Daoy (cell line): ENCODE measurements around the gene HINFP. TPM values are rescaled to one million over a fixed set of nuclear protein-coding genes. Genes with fewer than 3 reads are reported as not detected.

ENCODE experiments used
- DNase-seq: peaks from one replicate; pipeline ENCODE4 v3.0.0-alpha.2; 2015; ENCODE audit warnings: low read depth
- total RNA-seq: library from RNA; depleted of rRNA; stranded (reverse); fragments of >200 nt; shearing (Covaris generic); gene quantifications from 2 replicates; pipeline ENCODE4 v1.2.3, GENCODE V29; 2014; rRNA removed

Gene HINFP, protein sequence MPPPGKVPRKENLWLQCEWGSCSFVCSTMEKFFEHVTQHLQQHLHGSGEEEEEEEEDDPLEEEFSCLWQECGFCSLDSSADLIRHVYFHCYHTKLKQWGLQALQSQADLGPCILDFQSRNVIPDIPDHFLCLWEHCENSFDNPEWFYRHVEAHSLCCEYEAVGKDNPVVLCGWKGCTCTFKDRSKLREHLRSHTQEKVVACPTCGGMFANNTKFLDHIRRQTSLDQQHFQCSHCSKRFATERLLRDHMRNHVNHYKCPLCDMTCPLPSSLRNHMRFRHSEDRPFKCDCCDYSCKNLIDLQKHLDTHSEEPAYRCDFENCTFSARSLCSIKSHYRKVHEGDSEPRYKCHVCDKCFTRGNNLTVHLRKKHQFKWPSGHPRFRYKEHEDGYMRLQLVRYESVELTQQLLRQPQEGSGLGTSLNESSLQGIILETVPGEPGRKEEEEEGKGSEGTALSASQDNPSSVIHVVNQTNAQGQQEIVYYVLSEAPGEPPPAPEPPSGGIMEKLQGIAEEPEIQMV
- 14.4 and 28.8 TPM in 2 replicates for total RNA-seq

- peak; percentile 99 for DNase-seq
These were observed at the start of gene HINFP for GRCh38 chr11:119121008-119121810. HINFP (plus strand) TSS chr11:119121580; CDS start chr11:119126945, 5,365 bp downstream.

DNA sequence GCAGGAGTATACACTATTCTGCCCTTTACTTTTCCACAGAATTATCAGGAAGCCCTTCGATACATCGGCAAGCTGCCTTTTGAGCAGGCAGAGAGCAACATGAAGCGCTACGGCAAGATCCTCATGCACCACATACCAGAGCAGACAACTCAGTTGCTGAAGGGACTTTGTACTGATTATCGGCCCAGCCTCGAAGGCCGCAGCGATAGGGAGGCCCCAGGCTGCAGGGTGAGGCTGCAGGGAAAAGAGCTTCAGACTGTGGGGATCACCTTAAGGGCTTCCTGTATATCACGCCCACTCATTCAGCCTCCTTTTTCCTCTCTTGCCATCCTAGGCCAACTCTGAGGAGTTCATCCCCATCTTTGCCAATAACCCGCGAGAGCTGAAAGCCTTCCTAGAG lies 43.5 kb upstream of the HINFP start:
- no peak for DNase-seq

- no peak for DNase-seq
These were observed 42.5 kb upstream of the HINFP start for GRCh38 chr11:119078675-119079420.

DNA sequence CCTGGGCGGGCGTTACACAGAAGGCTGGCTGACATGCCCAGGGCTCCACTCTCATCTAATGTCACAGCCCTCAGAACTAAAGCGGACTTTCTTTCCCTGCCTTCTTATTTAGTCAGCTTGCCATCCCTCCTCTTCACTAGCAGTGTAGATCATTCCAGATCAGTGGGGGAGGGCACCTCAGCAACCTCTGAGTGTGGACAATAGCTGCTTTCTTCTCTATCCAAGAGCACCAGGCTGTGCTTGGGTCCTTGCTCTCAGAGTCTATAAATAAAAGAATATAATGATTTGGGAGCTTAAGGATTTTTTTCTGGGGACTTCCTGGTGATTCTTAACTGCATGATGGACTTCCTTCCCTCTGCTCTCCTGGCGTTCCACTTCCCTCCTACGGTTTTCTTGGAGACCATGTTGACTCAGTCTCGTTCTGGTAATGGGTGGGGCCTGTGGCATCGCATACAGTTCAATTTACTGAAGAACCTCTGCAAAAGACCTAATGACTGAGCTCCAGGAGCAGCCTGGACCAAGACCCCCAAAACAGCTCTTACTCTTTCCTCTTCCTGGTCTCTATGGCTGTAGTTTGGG lies 39.6 kb upstream of the HINFP start:
- DNase-seq, result no peak

GRCh38 chr11:119084663-119085436 lies 36.5 kb upstream of the HINFP start, which contains the start of gene HMBS:
HMBS (plus strand) TSS chr11:119084881; CDS start chr11:119085034, 153 bp downstream.
- peak; percentile 96 for DNase-seq

DNA sequence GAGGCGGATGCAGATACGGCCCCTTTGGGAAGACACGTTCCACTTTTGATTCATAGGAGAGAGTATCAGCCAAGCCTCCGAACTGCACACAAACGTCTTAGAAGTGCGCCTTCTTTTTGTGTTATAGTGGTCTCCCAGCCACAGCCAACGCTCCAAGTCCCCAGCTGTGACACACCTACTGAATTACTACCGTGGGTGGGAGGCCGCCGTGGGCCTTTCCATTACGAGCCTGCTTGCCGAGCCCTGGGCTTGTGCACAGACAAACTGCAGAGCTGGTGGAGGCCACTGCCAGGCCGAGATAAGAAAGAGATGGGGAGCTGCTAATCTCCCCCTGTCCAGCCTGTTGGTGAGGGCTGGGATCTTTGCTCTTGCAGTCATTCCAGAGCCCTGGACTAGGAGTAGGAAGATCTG lies 35.9 kb upstream of the HINFP start:
- DNase-seq, result no peak

DNA sequence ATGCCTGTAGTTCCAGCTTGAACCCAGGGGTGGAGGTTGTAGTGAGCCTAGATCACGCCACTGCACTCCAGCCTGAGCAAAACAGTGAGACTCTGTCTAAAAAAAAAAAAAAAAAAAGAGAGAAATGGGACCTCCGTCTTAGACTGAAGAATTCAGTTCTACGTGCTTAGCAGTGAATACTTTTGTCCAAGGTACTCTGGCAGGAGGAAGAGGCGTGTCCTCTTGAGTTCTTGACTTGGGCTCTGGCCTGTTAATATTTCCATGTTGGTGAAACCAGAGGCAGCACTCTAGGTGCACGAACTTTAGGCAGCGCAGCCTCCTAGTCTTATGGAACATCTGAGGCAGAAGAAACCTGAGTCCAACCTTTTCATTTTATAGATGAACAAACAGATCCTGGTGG lies 34.3 kb upstream of the HINFP start:
- no peak for DNase-seq

- DNase-seq, result no peak
These were observed 33.6 kb upstream of the HINFP start for GRCh38 chr11:119087747-119088241.

DNA sequence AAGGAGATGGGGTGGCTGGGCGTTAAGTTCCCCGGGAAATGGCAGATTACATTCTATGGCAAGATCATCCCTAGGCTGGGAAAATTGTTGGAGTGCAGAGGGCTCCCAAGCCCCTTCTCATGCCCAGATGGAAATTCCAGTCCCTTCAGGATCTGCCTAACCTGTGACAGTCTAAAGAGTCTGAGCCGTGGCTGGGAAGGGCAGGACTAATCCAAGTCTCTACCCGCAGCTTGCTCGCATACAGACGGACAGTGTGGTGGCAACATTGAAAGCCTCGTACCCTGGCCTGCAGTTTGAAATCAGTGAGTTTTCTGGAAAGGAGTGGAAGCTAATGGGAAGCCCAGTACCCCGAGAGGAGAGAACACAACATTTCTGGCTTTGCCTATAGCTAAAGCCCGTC lies 33.0 kb upstream of the HINFP start:
- no peak for DNase-seq

- DNase-seq, result no peak
These were observed 32.1 kb upstream of the HINFP start for GRCh38 chr11:119089319-119089718.

DNA sequence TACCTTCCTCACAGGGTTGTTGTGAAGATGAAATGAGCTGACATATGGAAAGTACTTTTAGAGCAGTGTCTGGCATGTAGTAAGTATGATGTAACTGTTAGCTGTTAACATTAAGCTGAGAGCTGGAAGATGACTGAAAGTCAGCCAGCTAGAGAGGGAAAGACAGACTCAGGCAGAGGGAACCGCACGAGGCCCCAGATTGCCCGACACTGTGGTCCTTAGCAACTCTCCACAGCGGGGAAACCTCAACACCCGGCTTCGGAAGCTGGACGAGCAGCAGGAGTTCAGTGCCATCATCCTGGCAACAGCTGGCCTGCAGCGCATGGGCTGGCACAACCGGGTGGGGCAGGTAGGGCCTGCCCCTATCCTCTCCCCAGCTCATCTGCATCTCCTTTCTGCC lies 30.2 kb upstream of the HINFP start:
- no peak for DNase-seq

DNA sequence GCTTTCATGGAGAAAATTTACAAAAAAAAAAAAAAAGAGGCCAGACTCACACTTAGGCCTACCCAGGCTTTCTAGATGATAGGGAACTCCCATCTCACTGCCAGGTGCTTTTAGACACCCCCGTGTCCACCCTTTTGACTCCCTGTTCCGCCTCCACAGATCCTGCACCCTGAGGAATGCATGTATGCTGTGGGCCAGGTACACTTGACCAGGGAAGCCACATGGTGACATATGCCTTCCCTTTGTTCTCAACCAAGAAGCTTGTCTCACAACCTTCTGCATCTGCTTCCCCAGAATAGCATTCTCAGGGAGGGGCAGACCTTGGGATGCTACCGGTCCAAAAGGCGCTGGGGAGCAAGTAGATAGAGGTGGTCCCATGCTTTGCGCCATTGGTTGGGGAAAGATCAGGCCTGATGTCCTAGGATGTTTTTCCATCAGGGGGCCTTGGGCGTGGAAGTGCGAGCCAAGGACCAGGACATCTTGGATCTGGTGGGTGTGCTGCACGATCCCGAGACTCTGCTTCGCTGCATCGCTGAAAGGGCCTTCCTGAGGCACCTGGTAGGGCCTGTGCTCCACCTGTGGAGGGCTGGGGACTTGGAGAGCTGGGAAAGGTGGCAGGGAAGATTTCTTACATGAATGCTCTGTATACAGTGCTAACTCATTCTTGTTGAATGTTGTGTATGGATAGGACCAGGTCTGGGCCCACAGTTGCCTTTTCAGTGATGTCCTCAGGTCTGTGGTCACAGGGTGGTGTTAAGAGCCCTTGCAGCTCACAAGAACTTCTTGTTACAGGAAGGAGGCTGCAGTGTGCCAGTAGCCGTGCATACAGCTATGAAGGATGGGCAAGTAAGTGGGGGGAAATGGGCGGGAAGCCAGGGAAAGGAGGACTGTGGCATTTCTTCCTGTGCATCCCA lies 29.2 kb upstream of the HINFP start:
- DNase-seq, result no peak

GRCh38 chr11:119092880-119093842 lies 28.2 kb upstream of the HINFP start:
- DNase-seq, result no peak

DNA sequence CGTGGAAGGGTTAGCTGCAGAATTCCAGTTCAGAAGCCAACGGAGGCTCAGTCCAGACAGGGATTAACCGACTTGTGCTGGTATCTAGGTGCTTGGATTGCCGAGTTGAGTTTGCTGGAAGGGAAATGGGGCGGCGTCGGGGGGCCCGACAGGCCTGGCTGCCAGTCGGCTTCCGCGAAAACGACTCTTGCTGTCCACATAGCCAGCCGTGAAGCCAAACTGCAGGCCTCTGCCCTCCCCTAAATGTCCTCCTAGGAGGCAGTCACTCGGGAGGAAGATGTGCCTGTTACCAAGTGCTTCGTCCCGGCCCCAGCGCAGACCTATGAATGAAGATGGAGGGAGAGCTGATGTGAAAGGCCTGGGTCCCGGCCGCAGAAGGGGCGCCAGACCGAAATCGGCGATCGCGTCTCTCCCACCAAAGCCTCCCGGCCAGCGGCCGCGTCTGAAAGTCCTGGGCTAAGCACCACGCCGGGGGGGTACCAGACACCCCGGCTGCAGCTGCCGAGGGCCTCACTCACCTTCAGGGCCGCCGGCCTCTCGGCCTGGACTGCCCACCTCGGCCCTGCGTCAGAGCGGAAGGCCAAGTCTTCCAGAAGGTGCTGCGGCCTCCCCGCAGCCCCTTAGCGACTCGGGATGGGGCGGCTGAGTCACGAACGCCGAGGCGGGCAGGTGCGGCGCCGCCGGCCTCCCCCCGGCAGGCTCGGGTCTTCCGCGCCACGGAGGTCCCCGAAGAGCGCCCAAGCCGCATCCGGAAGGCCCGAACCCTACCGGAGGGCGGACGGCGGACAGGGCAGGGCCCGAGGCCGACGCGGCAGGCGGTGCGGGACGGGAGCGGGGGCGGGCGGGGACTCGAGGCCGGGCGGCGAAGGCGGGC lies 27.2 kb upstream of the HINFP start:
- DNase-seq, result peak; percentile 41

- DNase-seq, result peak; percentile 84
These were observed 26.6 kb upstream of the HINFP start for GRCh38 chr11:119094816-119095065.

DNA sequence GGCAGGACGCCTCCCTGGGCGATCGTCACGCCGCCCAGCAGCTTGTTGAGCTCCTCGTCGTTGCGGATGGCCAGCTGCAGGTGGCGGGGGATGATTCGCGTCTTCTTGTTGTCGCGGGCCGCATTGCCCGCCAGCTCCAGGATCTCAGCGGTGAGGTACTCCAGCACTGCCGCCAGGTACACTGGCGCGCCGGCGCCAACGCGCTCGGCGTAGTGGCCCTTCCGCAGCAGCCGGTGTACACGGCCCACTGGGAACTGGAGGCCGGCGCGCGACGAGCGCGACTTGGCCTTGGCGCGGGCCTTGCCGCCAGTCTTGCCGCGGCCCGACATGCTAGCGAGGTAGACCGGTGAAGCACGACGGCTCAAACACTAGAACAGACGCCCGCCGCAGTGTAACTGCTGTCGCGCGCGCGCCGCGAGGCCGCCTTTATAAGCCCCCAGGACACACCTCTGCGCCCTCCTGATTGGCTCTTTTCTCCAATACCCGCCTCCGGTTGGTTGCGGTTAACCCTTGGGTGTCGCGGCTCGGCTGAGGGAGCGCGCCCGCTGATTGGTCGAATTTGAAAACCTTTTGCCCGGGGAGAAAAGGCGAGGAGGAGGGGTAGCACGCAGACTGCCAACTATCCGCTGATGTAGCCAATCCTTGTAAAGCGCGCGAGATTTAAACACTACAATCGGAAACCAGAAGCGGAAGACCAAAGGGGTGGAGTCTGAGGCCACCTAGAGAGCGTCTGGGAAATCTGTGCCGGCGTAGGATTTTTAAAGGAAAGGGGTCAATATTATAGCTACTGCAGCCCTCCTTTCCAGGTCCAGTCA lies 26.1 kb upstream of the HINFP start:
- DNase-seq, result peak; percentile 98

GRCh38 chr11:119099711-119100110 lies 21.7 kb upstream of the HINFP start:
- no peak for DNase-seq
